Stomach (tissue), 9 donors: ENCODE data around the gene EIF2S2. TPM values are rescaled to one million over a fixed set of nuclear protein-coding genes. Genes with fewer than 3 reads are reported as not detected.

ENCODE experiments used
- DNase-seq, 2 donors: peaks; one replicate each; pipeline versions ENCODE4 v3.0.0 to v3.0.0-alpha.2; 2013 to 2019
- H3K27ac ChIP-seq, 5 donors: fragments of 200-600 bp in 4 of 5; sonication (generic) in 4 of 5; one replicate each; pipeline ENCODE4 v1.5.1; 2013 to 2019; ENCODE audit warnings: mild to moderate bottlenecking in 1 of 5, moderate library complexity in 1 of 5
- H3K27me3 ChIP-seq, 3 donors: fragments of 200-600 bp; sonication (generic); one replicate each; pipeline ENCODE4 v1.5.1; 2017 to 2019; ENCODE audit warnings: mixed run types in 1 of 3
- H3K36me3 ChIP-seq, 4 donors: fragments of 200-600 bp; sonication (generic); 1 replicate in 3 of 4; 2 replicates in 1 of 4; pipeline ENCODE4 v1.5.1; 2016 to 2019
- H3K4me1 ChIP-seq, 4 donors: fragments of 200-600 bp; sonication (generic); one replicate each; pipeline ENCODE4 v1.5.1; 2016 to 2019
- H3K4me3 ChIP-seq, 4 donors: fragments of 200-600 bp; sonication (generic) in 3 of 4; one replicate each; pipeline ENCODE4 v1.5.1; 2016 to 2019; ENCODE audit warnings: mild to moderate bottlenecking in 1 of 4
- H3K9me3 ChIP-seq, 4 donors: fragments of 200-600 bp; sonication (generic); one replicate each; pipeline ENCODE4 v1.5.1; 2016 to 2019
- EP300 ChIP-seq: sonication (generic); formaldehyde crosslinking; IDR thresholded peaks from one replicate; pipeline ENCODE4 v1.6.1; 2017; ENCODE audit warnings: antibody characterized with exemption
- POLR2A ChIP-seq, 4 donors: fragments of 450-650 bp; IDR thresholded peaks; one replicate each; pipeline ENCODE4 v1.6.1; 2016; ENCODE audit warnings: antibody characterized with exemption in 4 of 4, control low read depth in 2 of 4, mild to moderate bottlenecking in 1 of 4, moderate library complexity in 1 of 4
- POLR2AphosphoS5 ChIP-seq, 3 donors: sonication (generic); formaldehyde crosslinking; IDR thresholded peaks; one replicate each; pipeline ENCODE4 v1.6.1; 2016; ENCODE audit warnings: antibody characterized with exemption in 3 of 3
- WGBS, 5 donors: extraction: QIAGEN DNeasy Blood & Tissue Kit in 3 of 5; methylation state at CpG; one replicate each; pipeline versions ENCODE4 v1.1.5 to v1.1.7; 2013 to 2018; 5-methylcytosine and 5-hydroxymethylcytosine counted together
- intact Hi-C: fragments of 100-400 bp; cut with DNase I; formaldehyde crosslinking; loops from one replicate; pipeline ENCODE4 v1.15.1; 2023; ENCODE audit warnings: low total_unique reads
- polyA plus RNA-seq, 3 donors: library from polyadenylated mRNA; stranded (reverse); fragments of 200-250 nt; gene quantifications; one replicate each; pipeline ENCODE4 v1.2.3, GENCODE V29; 2013
- total RNA-seq, 5 donors: library from RNA; depleted of rRNA; stranded (reverse); fragments of >200 nt; gene quantifications; one replicate each; pipeline versions ENCODE4 v1.1.0 to v1.2.3, GENCODE V29; 2014 to 2016
- TF ChIP-seq, protein P1 (sequence below), 7 experiments: fragments of 450-650 bp in 4 of 7; fragments of 200-600 bp in 3 of 7; sonication (generic) in 3 of 7; IDR thresholded peaks; one replicate each; pipeline ENCODE4 v1.5.1; 2016 to 2019; ENCODE audit warnings: antibody characterized with exemption in 7 of 7, control low read depth in 2 of 7, mild to moderate bottlenecking in 1 of 7
- donor health status: healthy with polysubstance abuse.
- donor health status: Bipolar disorder and iron deficiency.
- donor health status: healthy.

Gene EIF2S2
- total and polyA plus RNA-seq, 8 donors: 26.6 to 92.4 (median 45.6) TPM

- intact Hi-C loops: no loop called here
- WGBS, 5 donors: 94 to 98% (median 97%) methylated on average over 2 of the region's 2 CpGs
- H3K9me3 ChIP-seq: no peaks in the 10 kb centered on the region
- H3K27ac ChIP-seq: no peak overlapping the region
- H3K4me3 ChIP-seq: no peak overlapping the region
- no peaks in the 10 kb centered on the region for H3K27me3 ChIP-seq
- TF ChIP-seq EP300 (no peak), POLR2AphosphoS5 (IDR thresholded peaks at IDR 0.05) (no peak), POLR2A (IDR thresholded peaks at IDR 0.05) (no peak)
- TF ChIP-seq, protein P1, sequence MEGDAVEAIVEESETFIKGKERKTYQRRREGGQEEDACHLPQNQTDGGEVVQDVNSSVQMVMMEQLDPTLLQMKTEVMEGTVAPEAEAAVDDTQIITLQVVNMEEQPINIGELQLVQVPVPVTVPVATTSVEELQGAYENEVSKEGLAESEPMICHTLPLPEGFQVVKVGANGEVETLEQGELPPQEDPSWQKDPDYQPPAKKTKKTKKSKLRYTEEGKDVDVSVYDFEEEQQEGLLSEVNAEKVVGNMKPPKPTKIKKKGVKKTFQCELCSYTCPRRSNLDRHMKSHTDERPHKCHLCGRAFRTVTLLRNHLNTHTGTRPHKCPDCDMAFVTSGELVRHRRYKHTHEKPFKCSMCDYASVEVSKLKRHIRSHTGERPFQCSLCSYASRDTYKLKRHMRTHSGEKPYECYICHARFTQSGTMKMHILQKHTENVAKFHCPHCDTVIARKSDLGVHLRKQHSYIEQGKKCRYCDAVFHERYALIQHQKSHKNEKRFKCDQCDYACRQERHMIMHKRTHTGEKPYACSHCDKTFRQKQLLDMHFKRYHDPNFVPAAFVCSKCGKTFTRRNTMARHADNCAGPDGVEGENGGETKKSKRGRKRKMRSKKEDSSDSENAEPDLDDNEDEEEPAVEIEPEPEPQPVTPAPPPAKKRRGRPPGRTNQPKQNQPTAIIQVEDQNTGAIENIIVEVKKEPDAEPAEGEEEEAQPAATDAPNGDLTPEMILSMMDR (IDR thresholded peaks at IDR 0.05): no peak
- peaks cover 71 to 100% (median 100%) of the 10 kb centered on the region in 4 donors for H3K36me3 ChIP-seq
- H3K4me1 ChIP-seq: peaks cover 3 to 12% (median 7%) of the 10 kb centered on the region in 4 donors
- no peak for DNase-seq
Observed at GRCh38 chr20:34093895-34094294, 18.1 kb downstream of the EIF2S2 start.

- H3K4me3 ChIP-seq: no peak overlapping the region
- peaks cover 3 to 12% (median 7%) of the 10 kb centered on the region in 4 donors for H3K4me1 ChIP-seq
- H3K27me3 ChIP-seq: no peaks in the 10 kb centered on the region
- TF ChIP-seq EP300 (no peak), POLR2AphosphoS5 (IDR thresholded peaks at IDR 0.05) (no peak), POLR2A (IDR thresholded peaks at IDR 0.05) (no peak)
- TF ChIP-seq, protein P1 (IDR thresholded peaks at IDR 0.05): no peak
- no peak overlapping the region for H3K27ac ChIP-seq
- no peaks in the 10 kb centered on the region for H3K9me3 ChIP-seq
- intact Hi-C loops: no loop called here
- peaks cover 82 to 100% (median 100%) of the 10 kb centered on the region in 4 donors for H3K36me3 ChIP-seq
- DNase-seq: no peak
- WGBS, 5 donors: 89 to 95% (median 90%) methylated on average over 6 of the region's 6 CpGs
Observed at GRCh38 chr20:34091637-34092200, 20.3 kb downstream of the EIF2S2 start.

DNA sequence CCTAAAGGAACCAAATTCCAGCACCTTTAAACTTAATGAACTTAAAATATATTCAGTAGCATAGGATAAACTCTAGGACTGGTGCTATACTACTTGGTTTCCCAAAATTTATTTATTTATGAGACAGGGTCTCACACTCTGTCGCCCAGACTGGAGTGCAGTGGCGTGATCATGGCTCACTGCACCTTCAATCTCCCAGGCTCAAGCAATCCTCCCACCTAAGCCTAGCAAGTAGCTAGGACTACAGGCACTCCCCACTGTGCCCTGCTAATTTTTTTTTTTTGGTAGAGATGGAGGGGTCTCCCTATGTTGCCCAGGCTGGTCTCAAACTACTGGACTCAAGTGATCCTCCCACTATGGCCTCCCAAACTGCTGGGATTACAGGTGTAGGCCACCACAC, 21.4 kb downstream of the EIF2S2 start:
- Histone ChIP-seq H3K9me3 (no peaks in the 10 kb centered on the region), H3K27me3 (no peaks in the 10 kb centered on the region), H3K36me3 (peaks cover 76 to 100% (median 100%) of the 10 kb centered on the region in 4 donors), H3K27ac (no peak overlapping the region), H3K4me3 (no peak overlapping the region), H3K4me1 (peaks cover 3 to 12% (median 7%) of the 10 kb centered on the region in 4 donors)
- TF ChIP-seq, protein P1 (IDR thresholded peaks at IDR 0.05): no peak
- TF ChIP-seq POLR2AphosphoS5 (IDR thresholded peaks at IDR 0.05) (no peak), POLR2A (IDR thresholded peaks at IDR 0.05) (no peak), EP300 (no peak)
- WGBS, 5 donors: 91 to 97% (median 95%) methylated on average over 2 of the region's 2 CpGs
- intact Hi-C loops: no loop called here
- DNase-seq: no peak

DNA sequence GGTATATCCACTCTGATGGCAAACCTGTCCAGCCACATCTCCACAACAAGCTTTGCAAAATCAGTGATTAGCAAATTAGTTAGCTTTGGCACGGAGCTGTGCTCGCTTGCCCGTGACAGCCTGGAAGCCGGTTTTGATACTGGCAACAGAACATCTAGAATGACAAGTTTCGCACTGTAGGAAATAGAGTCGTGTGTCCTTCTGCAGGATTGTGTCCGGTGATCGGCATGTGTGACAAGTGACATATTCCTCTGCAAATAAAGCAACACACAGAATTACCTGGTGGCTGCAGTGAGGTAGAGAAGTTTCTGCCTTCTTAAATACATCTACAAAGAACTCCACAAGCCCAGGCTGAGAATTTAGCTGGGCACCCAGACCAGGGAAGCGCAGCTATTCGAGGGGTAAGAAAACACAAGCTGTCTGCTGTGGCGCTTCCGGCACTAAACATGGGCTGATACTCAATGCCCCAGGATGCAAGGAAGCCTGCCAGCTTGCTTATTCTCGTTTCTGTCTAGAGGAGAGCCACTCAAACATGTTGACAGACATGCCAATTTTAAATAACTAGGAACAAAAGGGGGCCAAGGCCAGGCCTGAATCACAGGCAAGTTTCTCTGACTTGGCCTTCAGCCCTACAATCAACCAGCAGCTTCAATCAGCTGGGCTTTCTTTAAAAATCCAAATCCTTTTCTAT, 22.2 kb downstream of the EIF2S2 start:
- H3K27me3 ChIP-seq: no peaks in the 10 kb centered on the region
- no peak for TF ChIP-seq POLR2AphosphoS5 (IDR thresholded peaks at IDR 0.05)
- H3K4me1 ChIP-seq: peaks cover 3 to 12% (median 7%) of the 10 kb centered on the region in 4 donors
- intact Hi-C loops: no loop called here
- H3K4me3 ChIP-seq: no peak overlapping the region
- WGBS, 5 donors: 30 to 67% (median 65%) methylated on average over 13 of the region's 13 CpGs
- H3K9me3 ChIP-seq: no peaks in the 10 kb centered on the region
- DNase-seq: peak in 1 of 2 donors; percentile 43
- H3K36me3 ChIP-seq: peaks cover 67 to 100% (median 100%) of the 10 kb centered on the region in 4 donors
- peak overlapping the region in 1 of 5 donors; percentile 13 for H3K27ac ChIP-seq

- intact Hi-C loops: no loop called here
- WGBS, 5 donors: 75 to 96% (median 92%) methylated on average over 2 to 5 of the region's 5 CpGs
- Histone ChIP-seq H3K4me3 (no peak overlapping the region), H3K36me3 (peaks cover 64 to 100% (median 100%) of the 10 kb centered on the region in 4 donors), H3K9me3 (no peaks in the 10 kb centered on the region), H3K27ac (no peak overlapping the region), H3K27me3 (no peaks in the 10 kb centered on the region), H3K4me1 (peaks cover 3 to 12% (median 7%) of the 10 kb centered on the region in 4 donors)
- TF ChIP-seq EP300 (no peak), POLR2AphosphoS5 (IDR thresholded peaks at IDR 0.05) (no peak)
- DNase-seq: no peak
Observed at GRCh38 chr20:34089175-34089479, 22.9 kb downstream of the EIF2S2 start.
